NCI-H146 treated with DMSO at 0.1 percent for 48 hours (cell line): ENCODE measurements around the gene PRKD1.
"Not testable (repeated sequence)": the region's sequence is repeated elsewhere in the genome, so short reads cannot be mapped to it uniquely, and the experiment has no call there.

ENCODE experiments used
- DNase-seq: peaks from one replicate; lab custom pipeline; 2025; ENCODE audit not compliant: unreplicated experiment; lab: John Stamatoyannopoulos, UW

PRKD1 gene

DNA sequence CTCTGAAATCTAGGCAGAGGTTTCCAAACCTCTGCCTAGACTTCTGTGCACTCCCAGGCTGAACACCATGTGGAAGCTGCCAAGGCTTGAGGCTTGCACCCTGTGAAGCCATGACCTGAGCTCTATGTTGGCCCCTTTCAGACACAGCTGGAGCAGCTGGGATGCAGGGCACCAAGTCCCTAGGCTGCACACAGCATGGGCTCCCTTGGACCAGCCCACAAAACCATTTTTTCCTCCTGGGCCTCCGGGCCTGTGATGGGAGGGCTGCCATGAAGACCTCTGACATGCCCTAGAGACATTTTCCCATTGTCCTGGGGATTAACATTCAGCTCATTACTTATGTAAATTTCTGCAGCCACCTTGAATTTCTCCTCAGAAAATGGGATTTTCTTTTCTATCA, 88.0 kb downstream of the PRKD1 start:
- not testable (repeated sequence) for DNase-seq

DNA sequence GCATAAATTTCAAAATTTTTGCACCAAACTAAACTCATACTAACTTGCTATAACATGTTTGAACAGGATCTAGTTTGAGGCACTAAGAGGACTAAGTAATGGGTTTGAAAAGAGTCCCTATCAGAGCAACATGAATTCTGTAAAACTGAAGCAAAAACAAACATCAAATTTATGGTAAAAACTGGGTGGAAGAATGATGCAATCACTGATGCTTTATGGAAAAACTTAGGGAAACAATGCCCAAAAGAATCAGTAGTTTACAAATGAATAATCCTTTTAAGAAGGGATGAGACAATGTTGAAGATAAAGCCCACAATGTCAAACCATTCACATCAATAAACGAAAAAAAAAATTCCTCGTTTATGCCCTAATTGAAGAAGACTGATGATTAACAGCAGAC, 88.9 kb downstream of the PRKD1 start:
- no peak for DNase-seq

DNA sequence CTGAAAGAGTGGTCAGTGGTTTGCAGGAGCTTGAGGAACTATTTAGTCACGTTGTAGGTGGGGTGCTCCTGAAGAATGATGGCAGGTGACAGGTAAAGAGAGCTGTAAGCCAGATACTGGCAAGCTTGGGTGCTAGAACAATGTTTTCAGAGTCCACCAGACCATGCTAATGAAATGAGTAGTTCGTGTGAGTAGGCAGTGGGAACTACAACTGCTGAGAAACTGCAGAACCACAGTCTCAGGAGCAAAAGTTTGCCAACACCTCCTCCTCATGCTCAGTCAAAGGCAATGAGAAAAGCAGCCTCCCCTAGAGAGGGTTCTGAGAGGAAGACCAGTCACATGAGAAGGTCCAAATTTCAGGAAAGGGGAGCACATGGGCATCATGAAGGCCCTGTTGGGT, 91.3 kb downstream of the PRKD1 start:
- DNase-seq: no peak

DNA sequence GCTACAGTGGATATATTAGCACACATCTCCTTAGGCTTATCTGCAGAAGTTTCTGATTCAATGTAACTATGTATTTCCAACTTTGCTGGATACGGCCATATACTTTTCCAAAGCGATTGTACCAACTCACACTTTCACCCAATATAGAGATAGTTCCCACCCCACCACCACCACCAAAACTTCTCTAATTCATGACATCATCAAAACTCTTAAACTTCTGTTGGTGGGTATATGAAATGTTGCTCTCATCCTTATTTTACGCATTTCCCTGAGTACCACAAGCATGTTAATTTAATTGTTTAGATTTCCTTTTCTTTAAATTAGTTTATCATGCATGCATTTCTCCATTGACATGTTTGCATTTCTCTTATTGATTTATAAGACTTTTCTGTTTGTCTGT, 95.6 kb downstream of the PRKD1 start:
- no peak for DNase-seq

DNA sequence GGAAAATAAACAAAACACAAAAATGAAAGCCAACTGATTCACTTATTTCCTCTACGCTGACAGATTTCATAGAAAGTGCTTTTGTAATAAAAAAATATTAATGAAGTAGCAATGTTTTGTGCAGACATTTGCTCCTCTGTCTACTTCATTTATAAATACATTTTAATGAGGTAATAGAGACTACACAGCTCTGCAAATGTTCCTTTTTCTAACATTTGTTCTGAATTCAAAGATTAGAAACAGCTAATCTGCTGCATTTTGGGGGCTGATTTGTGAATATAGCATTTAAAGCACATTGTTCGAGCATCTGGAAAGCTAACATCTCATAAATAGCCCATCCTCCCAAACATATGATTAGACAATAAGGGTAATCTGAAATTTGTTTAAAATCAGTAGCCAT, 97.8 kb downstream of the PRKD1 start:
- no peak for DNase-seq

DNA sequence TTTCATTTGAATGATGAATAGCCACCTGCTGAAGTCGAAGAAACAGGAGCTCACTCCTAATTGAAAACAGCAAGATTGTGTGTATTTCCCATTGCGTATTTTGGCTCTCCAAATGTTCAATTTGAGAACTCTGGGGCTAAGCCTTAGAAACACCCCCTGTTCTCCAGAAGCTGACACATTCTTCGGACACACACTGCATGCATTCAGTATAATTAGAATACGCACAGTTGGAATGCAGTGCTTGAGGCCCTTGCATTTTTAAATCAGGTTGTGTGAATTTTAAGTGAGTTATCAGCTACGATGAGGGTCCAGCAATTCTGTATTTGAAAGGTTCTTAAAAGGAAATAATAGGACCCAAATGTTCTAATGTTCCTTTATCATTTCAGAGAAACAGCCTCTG, 103.8 kb downstream of the PRKD1 start:
- no peak for DNase-seq

DNA sequence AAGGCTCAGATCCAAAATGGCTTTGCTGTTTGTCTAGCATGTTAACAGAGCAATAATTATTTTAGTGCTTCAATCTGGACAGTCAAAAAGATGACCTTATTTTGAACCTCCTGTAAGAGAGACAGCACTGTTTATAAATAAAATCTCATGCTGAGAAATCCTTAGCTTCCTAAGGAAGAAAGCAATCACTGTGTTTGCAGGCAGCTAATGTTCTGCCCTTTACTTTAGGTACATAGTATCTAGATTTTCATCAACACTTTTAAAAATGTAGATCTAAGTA, 105.3 kb downstream of the PRKD1 start:
- DNase-seq: no peak

DNA sequence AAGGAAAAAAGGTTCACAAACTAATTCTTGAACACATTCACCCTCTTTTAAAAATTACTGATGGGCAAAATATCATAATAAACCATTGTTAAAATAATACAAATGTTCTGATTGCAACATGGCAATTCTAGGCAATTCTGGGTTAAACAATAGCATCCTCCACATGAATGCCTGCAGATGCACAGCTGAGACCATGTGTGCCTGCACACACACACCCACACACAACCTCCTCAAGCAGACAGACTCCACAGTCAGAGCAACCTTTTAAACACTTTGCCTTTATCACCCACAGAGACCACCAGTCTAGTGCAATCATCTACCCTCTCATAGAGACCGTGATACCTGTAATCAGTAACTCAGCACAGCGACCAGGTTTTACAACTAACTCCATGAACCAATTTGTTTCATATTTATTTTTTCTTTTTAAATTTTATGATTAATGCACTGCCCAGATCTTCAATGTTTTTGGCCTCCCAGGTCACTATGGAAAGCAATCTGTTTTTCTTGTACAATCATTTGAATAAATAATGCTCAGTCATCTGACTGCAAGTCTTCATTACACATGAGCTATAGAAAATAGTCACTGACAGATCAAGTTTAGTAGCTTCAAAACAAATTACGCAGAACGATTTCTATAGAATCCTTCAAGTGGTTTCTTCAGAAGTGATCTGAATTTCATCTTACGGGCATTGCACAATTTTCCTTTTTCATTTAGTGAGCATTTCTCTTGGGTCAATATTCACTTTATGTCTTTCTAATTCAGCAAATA, 105.8 kb downstream of the PRKD1 start:
- DNase-seq: peak; percentile 36

DNA sequence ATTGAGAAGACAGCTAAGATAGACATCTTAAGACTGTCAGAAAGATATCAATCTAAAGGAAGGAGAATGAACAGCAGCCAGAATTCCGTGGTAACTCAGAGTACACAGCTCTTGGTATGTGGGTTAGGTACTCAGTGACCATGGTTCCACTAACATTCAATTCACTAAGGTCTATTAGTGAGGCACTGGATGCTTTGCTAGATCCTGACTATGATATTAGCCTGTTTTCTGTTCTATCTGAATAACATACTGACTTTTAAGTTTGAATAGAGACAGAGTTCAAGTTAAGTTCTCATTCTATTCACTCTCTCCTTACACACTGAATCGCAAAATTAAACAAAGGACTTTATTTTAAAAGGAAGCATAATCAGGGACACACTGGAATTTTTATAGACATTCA, 106.4 kb downstream of the PRKD1 start:
- DNase-seq: no peak

DNA sequence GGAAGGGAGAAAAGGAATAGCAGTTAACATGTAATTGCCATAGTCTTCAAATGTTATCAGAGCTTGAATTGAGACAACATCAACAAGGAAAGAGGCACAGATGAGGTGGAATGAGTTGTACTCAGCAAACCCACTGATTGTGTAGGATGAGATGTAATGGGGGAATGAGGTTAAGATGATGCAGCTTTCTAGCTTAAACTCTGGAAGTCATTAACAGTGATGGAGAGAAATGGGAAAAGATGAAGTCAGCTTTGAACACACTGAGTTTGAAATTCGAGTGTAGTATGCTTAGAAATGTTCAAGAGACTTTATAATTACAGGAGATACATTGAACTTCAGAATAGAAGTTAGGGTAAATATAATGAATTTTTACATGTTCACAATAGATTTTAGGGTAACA, 106.9 kb downstream of the PRKD1 start:
- no peak for DNase-seq

DNA sequence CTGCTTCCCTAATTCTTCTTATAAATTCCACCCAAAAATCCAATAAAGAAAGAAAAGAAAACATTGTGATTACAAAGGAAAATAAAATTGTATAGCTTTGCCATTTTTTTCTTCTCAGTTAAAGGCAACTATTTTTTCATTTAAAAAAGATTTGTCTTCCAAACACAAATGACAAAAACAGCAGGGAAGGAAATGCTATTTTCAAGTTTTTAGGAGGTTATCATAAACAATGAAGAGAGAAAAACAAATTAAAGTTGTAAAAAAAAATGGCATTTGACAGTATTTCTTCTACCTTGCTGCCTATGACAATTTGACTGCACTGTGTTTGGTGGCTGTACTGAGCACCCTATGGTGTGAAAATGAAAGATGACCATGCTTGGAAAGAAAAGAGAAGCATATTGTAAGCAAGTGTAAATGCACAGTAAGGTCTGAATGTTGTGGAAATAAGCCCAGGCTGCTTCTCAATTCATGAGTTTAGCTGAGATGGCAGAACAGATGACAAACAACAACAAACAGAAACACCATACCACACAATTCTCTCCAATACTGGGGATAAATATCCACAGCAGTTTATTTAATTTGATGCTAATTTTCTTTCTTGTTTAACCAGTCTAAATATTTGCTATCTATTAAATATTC, 109.8 kb downstream of the PRKD1 start:
- no peak for DNase-seq

DNA sequence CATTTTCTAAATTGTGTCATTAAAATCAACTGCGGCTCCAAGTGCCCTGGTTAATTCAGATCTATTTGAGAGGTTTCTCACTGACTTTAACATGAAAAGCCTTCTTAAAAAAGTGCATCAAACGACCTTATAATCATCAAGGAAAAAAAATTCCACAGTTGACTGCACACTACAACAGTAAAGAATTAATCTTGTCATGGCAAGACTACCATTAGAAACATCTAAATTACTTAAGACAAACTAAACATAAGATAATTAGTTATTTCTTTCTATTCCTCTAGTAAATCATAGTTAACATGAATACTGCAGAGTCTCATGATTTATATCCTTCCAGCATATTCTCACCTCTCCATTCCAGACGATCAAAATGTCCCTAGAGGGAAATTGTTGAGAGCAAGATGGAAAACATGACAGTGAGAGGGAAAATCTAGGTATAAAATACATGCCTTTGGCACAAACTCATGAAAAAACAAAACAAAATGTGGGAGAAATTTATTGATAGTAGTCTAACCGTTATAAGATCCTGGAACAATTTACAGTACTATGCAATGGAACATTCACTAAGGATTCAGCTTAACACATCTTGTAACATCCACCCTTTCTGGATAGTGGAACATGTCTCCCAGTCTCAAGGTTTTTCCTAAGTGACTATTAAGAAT, 112.5 kb downstream of the PRKD1 start:
- DNase-seq: no peak

DNA sequence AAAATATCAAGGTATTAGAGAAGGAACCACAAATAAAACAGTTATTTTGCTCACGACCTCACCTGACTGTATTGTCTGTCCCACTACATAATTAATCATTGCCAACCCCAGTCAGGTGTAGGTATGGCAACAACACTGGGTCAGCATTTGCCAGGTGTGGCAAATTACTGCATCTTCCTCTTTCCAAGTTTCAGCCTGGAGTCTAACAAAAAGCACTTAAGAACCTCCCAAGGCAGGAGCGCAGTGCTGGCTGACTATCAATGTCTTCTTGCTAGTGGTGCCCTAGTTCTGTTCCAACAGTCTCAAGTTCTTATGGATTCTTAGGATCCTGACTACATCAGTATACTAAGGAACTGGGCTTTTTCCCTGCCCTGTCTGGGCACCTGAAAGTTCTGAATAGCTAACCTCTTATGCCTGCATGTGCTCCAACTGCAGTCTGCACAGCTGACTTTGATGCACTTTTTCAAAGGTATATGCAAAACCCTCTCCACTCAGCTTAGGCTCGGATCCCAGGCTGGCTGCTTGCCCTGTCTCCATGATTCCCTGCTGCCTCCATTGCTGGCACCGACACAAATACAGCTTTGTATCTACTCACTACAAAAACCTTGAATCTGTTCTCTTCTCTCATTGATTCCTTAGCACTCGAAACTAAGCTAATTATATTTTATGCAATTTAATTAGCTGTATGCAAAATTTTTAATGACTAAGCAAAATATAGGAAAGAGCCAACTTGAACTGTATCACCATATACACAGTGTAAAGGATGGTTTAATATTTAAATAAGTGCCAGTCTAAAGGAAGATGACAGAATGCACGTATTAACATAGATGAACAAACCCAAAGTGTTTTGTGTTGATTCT, 113.3 kb downstream of the PRKD1 start:
- no peak for DNase-seq

DNA sequence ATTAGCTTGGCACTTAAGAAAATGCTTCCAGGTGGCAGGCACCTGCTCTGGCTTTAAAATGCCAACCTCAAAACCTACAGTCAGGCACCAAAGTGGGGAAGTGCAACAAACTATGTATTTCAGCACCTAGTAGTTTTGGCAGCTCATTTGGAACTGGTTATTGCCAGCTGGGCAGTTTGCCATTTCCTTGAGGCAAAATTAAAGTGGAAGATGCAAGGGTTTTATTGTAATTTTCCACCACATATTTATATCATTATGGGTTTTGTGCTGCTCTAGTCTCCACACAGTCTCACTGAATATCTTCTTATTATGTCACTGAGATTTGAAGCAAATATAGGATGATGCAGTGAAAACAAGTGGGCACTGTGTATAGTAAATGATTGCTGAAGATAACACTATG, 117.0 kb downstream of the PRKD1 start:
- no peak for DNase-seq

DNA sequence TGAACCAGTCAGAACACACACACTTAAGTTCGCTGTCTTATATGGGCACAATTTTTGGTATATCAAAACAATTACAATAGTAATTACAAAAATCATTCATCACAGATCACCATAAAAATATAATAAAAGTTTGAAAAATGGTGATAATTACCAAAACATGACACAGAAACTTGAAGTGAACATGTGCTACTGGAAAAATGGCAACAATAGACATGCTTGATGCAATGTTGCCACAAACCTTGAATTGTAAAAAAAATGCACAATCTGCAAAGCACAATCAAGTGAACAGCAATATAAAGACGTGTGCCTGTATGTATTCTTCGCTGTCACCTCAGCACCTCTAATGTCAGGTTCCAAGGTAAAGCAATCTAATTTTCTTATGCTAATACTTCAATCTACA, 117.6 kb downstream of the PRKD1 start:
- DNase-seq: no peak

DNA sequence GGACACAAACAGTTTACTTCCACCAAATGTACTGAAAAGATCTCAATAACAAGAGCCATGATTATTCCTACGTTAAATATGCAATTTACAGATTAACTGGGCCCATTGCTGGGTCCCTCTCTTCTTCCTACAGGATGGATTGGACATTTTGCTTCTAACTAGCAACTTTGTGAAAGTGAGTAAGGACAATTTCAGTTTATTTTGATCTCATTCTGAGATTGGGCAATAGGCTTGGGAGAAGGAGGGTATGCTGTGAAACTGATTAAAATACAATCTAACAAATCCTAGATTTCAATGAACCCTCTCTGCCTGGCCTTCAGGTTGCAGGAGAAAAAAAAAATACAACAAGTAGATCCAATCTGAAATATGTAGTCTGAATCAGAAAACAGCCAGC, 121.5 kb downstream of the PRKD1 start:
- no peak for DNase-seq

DNA sequence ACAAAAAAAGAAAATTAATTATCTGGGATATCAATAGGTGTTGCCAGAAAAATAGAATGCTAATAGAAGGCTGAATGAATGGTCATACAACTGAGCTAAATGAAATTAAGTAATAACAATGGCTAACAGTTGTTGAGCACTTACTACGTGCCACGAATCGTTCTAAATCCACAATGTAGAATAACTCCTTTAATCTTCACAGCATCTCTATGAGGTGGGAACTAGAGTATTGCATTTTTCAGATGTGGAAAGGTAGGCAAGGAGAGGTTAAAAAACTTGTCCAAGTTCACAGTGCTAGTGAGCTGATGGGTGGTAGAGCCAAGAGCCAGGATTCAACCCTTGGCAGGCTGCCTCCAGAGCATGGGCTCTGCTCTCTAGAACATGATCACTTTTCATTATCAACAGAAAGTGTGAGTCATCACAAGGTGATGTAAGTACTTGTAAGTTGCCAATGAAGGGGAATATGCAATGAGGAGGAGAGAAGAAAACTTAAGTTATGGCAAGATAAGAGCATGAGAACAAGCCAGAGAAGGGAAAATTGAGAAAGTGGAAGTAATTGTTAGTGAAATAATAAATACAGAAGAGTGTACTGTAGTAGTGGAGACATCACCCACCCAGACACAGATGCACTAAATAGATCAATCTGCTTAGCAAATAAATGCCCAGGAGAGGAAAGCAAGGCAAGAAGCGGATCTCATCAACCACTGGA, 122.1 kb downstream of the PRKD1 start:
- no peak for DNase-seq

DNA sequence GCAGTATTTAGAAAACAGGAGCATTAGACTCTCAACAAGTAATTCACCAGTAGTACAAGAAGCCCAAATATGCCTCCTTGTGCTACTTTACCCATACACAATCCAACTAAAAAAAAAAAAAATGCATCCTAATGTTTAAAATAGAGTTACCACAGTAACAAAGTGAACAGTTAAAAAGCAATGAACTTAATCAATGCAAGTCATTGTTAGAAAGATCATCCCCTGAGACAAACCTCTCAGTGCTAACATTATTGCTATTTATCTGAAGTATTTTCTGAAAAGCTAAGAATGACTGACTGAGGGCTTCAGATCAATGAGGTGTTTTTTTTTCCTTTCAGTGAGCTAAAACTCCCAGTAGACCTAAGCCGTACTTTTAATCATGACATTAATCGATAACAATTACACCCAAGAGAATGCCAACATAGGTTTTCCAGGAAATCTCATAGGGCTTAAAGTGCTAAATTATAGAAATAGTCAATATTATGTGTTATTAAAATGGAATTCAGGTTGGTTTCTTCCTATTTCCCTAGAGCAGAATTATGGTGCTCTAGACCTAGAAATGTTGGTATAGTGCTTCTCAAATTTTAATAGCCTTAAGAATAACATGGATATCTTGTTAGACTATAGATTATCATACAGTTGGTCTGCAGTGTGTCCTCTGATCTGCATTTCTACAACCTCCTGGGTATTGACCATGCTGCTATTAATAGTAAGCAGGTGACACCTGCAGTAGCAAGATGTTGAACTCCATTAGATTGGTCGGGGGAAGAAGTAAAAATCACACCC, 123.0 kb downstream of the PRKD1 start:
- peak; percentile 37 for DNase-seq

DNA sequence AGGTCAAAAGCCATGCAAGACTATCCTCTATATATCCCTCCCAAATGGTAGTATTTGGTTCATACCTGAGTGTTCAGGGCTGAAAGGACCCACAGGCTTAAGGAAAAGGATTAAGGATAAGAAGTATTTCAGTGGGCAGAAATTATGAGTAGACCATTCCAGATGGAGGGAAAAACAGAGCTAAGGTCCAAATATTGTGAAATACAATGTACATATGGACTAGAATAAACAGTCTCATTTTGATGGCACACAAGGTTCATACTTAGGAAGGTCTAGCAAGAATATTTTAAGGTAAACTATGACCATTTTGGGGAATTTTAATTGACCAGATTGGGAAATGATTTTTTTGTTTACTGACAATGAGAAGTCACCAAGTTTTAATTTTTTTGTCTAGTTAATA, 124.6 kb downstream of the PRKD1 start:
- no peak for DNase-seq

DNA sequence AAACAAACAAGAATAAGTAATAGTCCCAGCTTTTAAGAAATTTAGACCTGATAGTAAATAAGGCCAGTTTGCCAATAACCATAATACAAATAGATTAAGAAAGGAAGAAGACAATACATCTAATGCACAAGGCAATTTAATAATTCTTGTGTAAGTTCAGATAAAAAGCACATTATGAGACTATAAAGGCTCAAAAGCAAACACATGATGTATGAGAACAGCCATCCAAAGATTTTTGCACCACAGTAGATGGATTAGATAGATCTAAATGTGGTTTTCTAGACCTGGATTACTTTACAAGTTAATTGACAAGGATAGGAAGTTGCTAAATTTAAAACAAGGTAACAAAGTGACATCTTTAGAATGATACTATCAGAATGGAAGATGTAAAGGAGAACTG, 125.4 kb downstream of the PRKD1 start:
- no peak for DNase-seq
